HL-60 (cell line): Measurements from ENCODE around the gene E4F1.

Experiments
- GABPA ChIP-seq: IDR thresholded peaks from 2 replicates; pipeline ENCODE4 v1.6.1; 2012; ENCODE audit warnings: low read depth
- POLR2AphosphoS5 ChIP-seq: IDR thresholded peaks from 2 replicates; pipeline ENCODE4 v1.6.1; 2012; ENCODE audit warnings: low read depth
- TF ChIP-seq, protein P1 (sequence below): IDR thresholded peaks from one replicate; pipeline ENCODE4 v1.5.1; 2011; ENCODE audit warnings: low read length, control low read depth, inconsistent platforms; ENCODE audit not compliant: insufficient read depth
- TF ChIP-seq, protein P2 (sequence below): IDR thresholded peaks from 2 replicates; pipeline ENCODE4 v1.6.1; 2012; ENCODE audit warnings: low read depth; ENCODE audit not compliant: insufficient replicate concordance

DNA sequence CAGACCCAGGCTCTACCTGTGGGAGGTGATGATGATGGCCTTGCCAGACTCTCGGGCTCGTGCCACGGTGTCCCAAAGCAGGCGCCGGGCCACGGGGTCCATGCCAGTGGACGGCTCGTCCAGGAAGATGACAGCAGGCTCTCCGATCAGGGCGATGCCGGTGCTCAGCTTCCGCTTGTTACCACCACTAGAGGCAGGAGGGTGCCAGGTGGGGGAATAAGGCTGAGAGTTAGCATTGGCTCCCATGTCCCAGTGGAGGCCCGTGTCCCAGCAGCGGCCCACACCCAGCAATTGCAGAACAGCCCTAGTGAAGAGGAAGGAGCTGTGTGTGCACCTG is 54.8 kb downstream of the E4F1 start:
- TF ChIP-seq, protein P1, sequence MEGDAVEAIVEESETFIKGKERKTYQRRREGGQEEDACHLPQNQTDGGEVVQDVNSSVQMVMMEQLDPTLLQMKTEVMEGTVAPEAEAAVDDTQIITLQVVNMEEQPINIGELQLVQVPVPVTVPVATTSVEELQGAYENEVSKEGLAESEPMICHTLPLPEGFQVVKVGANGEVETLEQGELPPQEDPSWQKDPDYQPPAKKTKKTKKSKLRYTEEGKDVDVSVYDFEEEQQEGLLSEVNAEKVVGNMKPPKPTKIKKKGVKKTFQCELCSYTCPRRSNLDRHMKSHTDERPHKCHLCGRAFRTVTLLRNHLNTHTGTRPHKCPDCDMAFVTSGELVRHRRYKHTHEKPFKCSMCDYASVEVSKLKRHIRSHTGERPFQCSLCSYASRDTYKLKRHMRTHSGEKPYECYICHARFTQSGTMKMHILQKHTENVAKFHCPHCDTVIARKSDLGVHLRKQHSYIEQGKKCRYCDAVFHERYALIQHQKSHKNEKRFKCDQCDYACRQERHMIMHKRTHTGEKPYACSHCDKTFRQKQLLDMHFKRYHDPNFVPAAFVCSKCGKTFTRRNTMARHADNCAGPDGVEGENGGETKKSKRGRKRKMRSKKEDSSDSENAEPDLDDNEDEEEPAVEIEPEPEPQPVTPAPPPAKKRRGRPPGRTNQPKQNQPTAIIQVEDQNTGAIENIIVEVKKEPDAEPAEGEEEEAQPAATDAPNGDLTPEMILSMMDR: no peak
- TF ChIP-seq, protein P2, sequence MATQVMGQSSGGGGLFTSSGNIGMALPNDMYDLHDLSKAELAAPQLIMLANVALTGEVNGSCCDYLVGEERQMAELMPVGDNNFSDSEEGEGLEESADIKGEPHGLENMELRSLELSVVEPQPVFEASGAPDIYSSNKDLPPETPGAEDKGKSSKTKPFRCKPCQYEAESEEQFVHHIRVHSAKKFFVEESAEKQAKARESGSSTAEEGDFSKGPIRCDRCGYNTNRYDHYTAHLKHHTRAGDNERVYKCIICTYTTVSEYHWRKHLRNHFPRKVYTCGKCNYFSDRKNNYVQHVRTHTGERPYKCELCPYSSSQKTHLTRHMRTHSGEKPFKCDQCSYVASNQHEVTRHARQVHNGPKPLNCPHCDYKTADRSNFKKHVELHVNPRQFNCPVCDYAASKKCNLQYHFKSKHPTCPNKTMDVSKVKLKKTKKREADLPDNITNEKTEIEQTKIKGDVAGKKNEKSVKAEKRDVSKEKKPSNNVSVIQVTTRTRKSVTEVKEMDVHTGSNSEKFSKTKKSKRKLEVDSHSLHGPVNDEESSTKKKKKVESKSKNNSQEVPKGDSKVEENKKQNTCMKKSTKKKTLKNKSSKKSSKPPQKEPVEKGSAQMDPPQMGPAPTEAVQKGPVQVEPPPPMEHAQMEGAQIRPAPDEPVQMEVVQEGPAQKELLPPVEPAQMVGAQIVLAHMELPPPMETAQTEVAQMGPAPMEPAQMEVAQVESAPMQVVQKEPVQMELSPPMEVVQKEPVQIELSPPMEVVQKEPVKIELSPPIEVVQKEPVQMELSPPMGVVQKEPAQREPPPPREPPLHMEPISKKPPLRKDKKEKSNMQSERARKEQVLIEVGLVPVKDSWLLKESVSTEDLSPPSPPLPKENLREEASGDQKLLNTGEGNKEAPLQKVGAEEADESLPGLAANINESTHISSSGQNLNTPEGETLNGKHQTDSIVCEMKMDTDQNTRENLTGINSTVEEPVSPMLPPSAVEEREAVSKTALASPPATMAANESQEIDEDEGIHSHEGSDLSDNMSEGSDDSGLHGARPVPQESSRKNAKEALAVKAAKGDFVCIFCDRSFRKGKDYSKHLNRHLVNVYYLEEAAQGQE: no peak
- TF ChIP-seq POLR2AphosphoS5 (no peak), GABPA (no peak)
